Neuronal stem cell (in vitro differentiated cells): ENCODE results near the gene STXBP5L.

Experiments
- DNase-seq: peaks from one replicate; pipeline ENCODE4 v3.0.0-alpha.2; 2013; ENCODE audit warnings: low spot score
- H2AFZ ChIP-seq: one replicate; pipeline ENCODE4 v1.6.1; 2013; ENCODE audit warnings: mild to moderate bottlenecking, low read length, inconsistent platforms
- H2AK5ac ChIP-seq: 2 replicates; pipeline ENCODE4 v1.6.1; 2013; ENCODE audit warnings: low read depth, mild to moderate bottlenecking, inconsistent platforms, low read length, moderate library complexity, mixed read lengths
- H2BK120ac ChIP-seq: 2 replicates; pipeline ENCODE4 v1.6.1; 2013; ENCODE audit warnings: low read depth, mild to moderate bottlenecking, inconsistent platforms, low read length, moderate library complexity, mixed read lengths
- H2BK12ac ChIP-seq: one replicate; pipeline ENCODE4 v1.6.1; 2013; ENCODE audit warnings: low read length, inconsistent platforms
- H2BK15ac ChIP-seq: 2 replicates; pipeline ENCODE4 v1.6.1; 2013; ENCODE audit warnings: mild to moderate bottlenecking, low read length, inconsistent platforms, mixed read lengths
- H2BK5ac ChIP-seq: one replicate; pipeline ENCODE4 v1.6.1; 2013; ENCODE audit warnings: inconsistent platforms, mild to moderate bottlenecking, low read length, moderate library complexity
- H3K14ac ChIP-seq: one replicate; pipeline ENCODE4 v1.6.1; 2013; ENCODE audit warnings: low read length, inconsistent platforms
- H3K18ac ChIP-seq: 2 replicates; pipeline ENCODE4 v1.6.1; 2013; ENCODE audit warnings: low read length, inconsistent platforms
- H3K23ac ChIP-seq: 2 replicates; pipeline ENCODE4 v1.6.1; 2013; ENCODE audit warnings: low read depth, mild to moderate bottlenecking, mixed read lengths, low read length, inconsistent platforms; ENCODE audit not compliant: poor library complexity
- H3K27ac ChIP-seq: replicated peaks from 3 replicates; pipeline ENCODE4 v1.5.1; 2013; ENCODE audit warnings: low read length, inconsistent platforms
- H3K27me3 ChIP-seq, 3 experiments: 2 replicates each; pipeline ENCODE4 v1.6.1; 2013; ENCODE audit warnings: low read length in 3 of 3, mild to moderate bottlenecking in 2 of 3, inconsistent platforms in 1 of 3, low read depth in 1 of 3, mixed read lengths in 1 of 3, moderate library complexity in 1 of 3; ENCODE audit not compliant: control insufficient read depth in 3 of 3, insufficient read depth in 3 of 3
- H3K36me3 ChIP-seq, 2 donors: replicated peaks in 1 of 2; 2 replicates each; pipeline ENCODE4 v1.6.1; 2013; ENCODE audit warnings: low read length in 2 of 2; ENCODE audit not compliant: control insufficient read depth in 2 of 2, insufficient read depth in 2 of 2
- H3K4ac ChIP-seq: 2 replicates; pipeline ENCODE4 v1.6.1; 2013; ENCODE audit warnings: inconsistent platforms, mild to moderate bottlenecking, low read length, moderate library complexity
- H3K4me1 ChIP-seq, 2 donors: 1 replicate in 1 of 2; 2 replicates in 1 of 2; pipeline ENCODE4 v1.6.1; 2013; ENCODE audit warnings: low read length in 2 of 2, low read depth in 1 of 2; ENCODE audit not compliant: control insufficient read depth in 2 of 2, insufficient read depth in 1 of 2
- H3K4me2 ChIP-seq: one replicate; pipeline ENCODE4 v1.6.1; 2013; ENCODE audit warnings: mild to moderate bottlenecking, low read length, inconsistent platforms; ENCODE audit not compliant: insufficient read depth, poor library complexity, severe bottlenecking
- H3K4me3 ChIP-seq, 2 donors: 2 replicates each; pipeline ENCODE4 v1.5.1; 2013; ENCODE audit warnings: low read length in 2 of 2, mild to moderate bottlenecking in 2 of 2, inconsistent platforms in 1 of 2, moderate library complexity in 1 of 2
- H3K79me1 ChIP-seq: one replicate; pipeline ENCODE4 v1.6.1; 2013; ENCODE audit warnings: low read depth, mild to moderate bottlenecking, inconsistent platforms, low read length, moderate library complexity
- H3K9ac ChIP-seq: one replicate; pipeline ENCODE4 v1.6.1; 2013; ENCODE audit warnings: mild to moderate bottlenecking, low read depth, low read length, inconsistent platforms; ENCODE audit not compliant: poor library complexity
- H3K9me3 ChIP-seq, 2 donors: replicated peaks in 1 of 2; 2 replicates each; pipeline versions ENCODE3 to v1.6.1; 2013; ENCODE audit warnings: low read length in 2 of 2, mild to moderate bottlenecking in 2 of 2, inconsistent platforms in 1 of 2, low read depth in 1 of 2, mixed read lengths in 1 of 2, moderate library complexity in 1 of 2; ENCODE audit not compliant: control insufficient read depth in 2 of 2, insufficient read depth in 1 of 2
- H4K8ac ChIP-seq: one replicate; pipeline ENCODE4 v1.6.1; 2013; ENCODE audit warnings: low read depth, mild to moderate bottlenecking, inconsistent platforms, low read length, moderate library complexity
- H4K91ac ChIP-seq: one replicate; pipeline ENCODE4 v1.6.1; 2013; ENCODE audit warnings: low read length, low read depth, mild to moderate bottlenecking, inconsistent platforms; ENCODE audit not compliant: poor library complexity
- WGBS, 2 donors: extraction: QIAGEN DNeasy Blood & Tissue Kit; methylation state at CpG; one replicate each; pipeline ENCODE4 v1.1.7; 2013; ENCODE audit warnings: missing lambda C conversion rate in 2 of 2, mixed read lengths in 1 of 2; ENCODE audit not compliant: insufficient read length in 2 of 2, insufficient replicate concordance in 1 of 2; ENCODE audit errors: extremely low coverage in 2 of 2; 5-methylcytosine and 5-hydroxymethylcytosine counted together

Gene STXBP5L

GRCh38 chr3:120909602-120909878, 1.5 kb downstream of the STXBP5L start:
- H2BK15ac ChIP-seq = no peak overlapping the region
- no peak overlapping the region for H3K27ac ChIP-seq
- H4K91ac ChIP-seq = no peak overlapping the region
- no peak overlapping the region for H2AK5ac ChIP-seq
- H3K4ac ChIP-seq = no peak overlapping the region
- H3K9me3 ChIP-seq = no peaks in the 10 kb centered on the region
- H3K4me2 ChIP-seq = peak overlapping the region; percentile 65
- H2BK5ac ChIP-seq = no peak overlapping the region
- H2AFZ ChIP-seq = peak overlapping the region; percentile 98
- H3K18ac ChIP-seq = no peak overlapping the region
- peak overlapping the region; percentile 46 to 74 for H3K4me3 ChIP-seq
- H3K36me3 ChIP-seq = no peaks in the 10 kb centered on the region
- peaks cover 0 to 1% of the 10 kb centered on the region in 2 donors for H3K4me1 ChIP-seq
- no peak overlapping the region for H4K8ac ChIP-seq
- H2BK12ac ChIP-seq = no peak overlapping the region
- H3K23ac ChIP-seq = no peak overlapping the region
- H3K9ac ChIP-seq = no peak overlapping the region
- no peak for DNase-seq
- no peaks in the 10 kb centered on the region for H3K79me1 ChIP-seq
- WGBS, 2 donors = no CpG with 5 or more reads among the region's 4 CpGs
- no peak overlapping the region for H3K14ac ChIP-seq
- peaks cover 0 to 3% (median 0%) of the 10 kb centered on the region in 3 experiments for H3K27me3 ChIP-seq
- H2BK120ac ChIP-seq = no peak overlapping the region

GRCh38 chr3:120926146-120926545, 18.1 kb downstream of the STXBP5L start:
- Histone ChIP-seq H3K18ac (no peak overlapping the region), H3K4ac (no peak overlapping the region), H3K14ac (no peak overlapping the region), H3K9me3 (peaks cover 0 to 26% of the 10 kb centered on the region in 2 donors), H2AK5ac (no peak overlapping the region), H3K4me2 (no peak overlapping the region), H2BK120ac (no peak overlapping the region), H2AFZ (no peak overlapping the region), H2BK5ac (no peak overlapping the region), H3K27ac (no peak overlapping the region), H2BK15ac (no peak overlapping the region), H3K9ac (no peak overlapping the region), H4K8ac (no peak overlapping the region), H3K36me3 (no peaks in the 10 kb centered on the region), H3K27me3 (no peaks in the 10 kb centered on the region), H4K91ac (no peak overlapping the region), H3K23ac (no peak overlapping the region), H3K4me1 (no peaks in the 10 kb centered on the region), H3K4me3 (no peak overlapping the region), H2BK12ac (no peak overlapping the region), H3K79me1 (no peaks in the 10 kb centered on the region)
- WGBS, 2 donors = no CpG with 5 or more reads among the region's 1 CpG
- DNase-seq = no peak

- H2AK5ac ChIP-seq = no peak overlapping the region
- H3K4ac ChIP-seq = no peak overlapping the region
- no peak overlapping the region for H3K4me2 ChIP-seq
- H3K79me1 ChIP-seq = no peaks in the 10 kb centered on the region
- H3K27me3 ChIP-seq = no peaks in the 10 kb centered on the region
- H3K9ac ChIP-seq = no peak overlapping the region
- no CpG with 5 or more reads among the region's 1 CpG for WGBS, 2 donors
- H3K9me3 ChIP-seq = peaks cover 0 to 23% of the 10 kb centered on the region in 2 donors
- H3K4me1 ChIP-seq = no peaks in the 10 kb centered on the region
- no peak overlapping the region for H4K91ac ChIP-seq
- H3K18ac ChIP-seq = no peak overlapping the region
- H2BK5ac ChIP-seq = no peak overlapping the region
- H2BK12ac ChIP-seq = no peak overlapping the region
- DNase-seq = no peak
- H3K4me3 ChIP-seq = no peak overlapping the region
- no peak overlapping the region for H2BK15ac ChIP-seq
- H3K23ac ChIP-seq = no peak overlapping the region
- no peaks in the 10 kb centered on the region for H3K36me3 ChIP-seq
- H4K8ac ChIP-seq = no peak overlapping the region
- no peak overlapping the region for H3K14ac ChIP-seq
- no peak overlapping the region for H2BK120ac ChIP-seq
- no peak overlapping the region for H3K27ac ChIP-seq
- no peak overlapping the region for H2AFZ ChIP-seq
Observed at GRCh38 chr3:120928991-120929390, 21.0 kb downstream of the STXBP5L start.

DNA sequence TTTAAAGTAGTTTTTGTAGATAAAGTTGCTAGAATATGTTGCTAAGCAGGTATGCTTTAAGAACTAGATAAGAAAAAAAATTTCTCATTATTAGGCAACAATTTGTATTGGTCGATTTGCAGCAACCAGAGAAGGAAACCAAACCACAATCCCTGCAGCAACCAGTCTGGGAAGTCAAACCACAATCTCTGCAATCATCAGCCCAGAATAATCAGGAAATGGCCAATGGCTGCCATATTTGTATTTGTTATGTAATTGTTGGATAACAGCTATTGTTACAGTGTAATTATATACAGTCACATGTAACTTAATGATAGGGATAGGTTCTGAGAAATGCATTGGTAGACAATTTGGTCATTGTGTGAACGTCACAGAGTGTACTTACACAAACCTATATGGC, 23.6 kb downstream of the STXBP5L start:
- Histone ChIP-seq H3K27me3 (no peaks in the 10 kb centered on the region), H2BK120ac (no peak overlapping the region), H4K8ac (no peak overlapping the region), H2BK15ac (no peak overlapping the region), H3K36me3 (no peaks in the 10 kb centered on the region), H2AFZ (no peak overlapping the region), H3K4ac (no peak overlapping the region), H4K91ac (no peak overlapping the region), H3K9me3 (peaks cover 0 to 9% of the 10 kb centered on the region in 2 donors), H2BK12ac (no peak overlapping the region), H3K4me3 (no peak overlapping the region), H3K4me2 (no peak overlapping the region), H3K27ac (no peak overlapping the region), H3K4me1 (no peaks in the 10 kb centered on the region), H3K23ac (no peak overlapping the region), H2AK5ac (no peak overlapping the region), H3K79me1 (no peaks in the 10 kb centered on the region), H3K18ac (no peak overlapping the region), H2BK5ac (no peak overlapping the region), H3K14ac (no peak overlapping the region), H3K9ac (no peak overlapping the region)
- WGBS, 2 donors = no CpG with 5 or more reads among the region's 2 CpGs
- no peak for DNase-seq
